GM21825 (cell line): ENCODE measurements around the gene MLST8.

Experiments
- ATAC-seq: cut with Tn5 transposase; IDR thresholded peaks from one replicate; pipeline ENCODE4 v1.9.1; 2021; ENCODE audit warnings: mild to moderate bottlenecking, moderate library complexity; ENCODE audit not compliant: unreplicated experiment

The MLST8 gene

DNA sequence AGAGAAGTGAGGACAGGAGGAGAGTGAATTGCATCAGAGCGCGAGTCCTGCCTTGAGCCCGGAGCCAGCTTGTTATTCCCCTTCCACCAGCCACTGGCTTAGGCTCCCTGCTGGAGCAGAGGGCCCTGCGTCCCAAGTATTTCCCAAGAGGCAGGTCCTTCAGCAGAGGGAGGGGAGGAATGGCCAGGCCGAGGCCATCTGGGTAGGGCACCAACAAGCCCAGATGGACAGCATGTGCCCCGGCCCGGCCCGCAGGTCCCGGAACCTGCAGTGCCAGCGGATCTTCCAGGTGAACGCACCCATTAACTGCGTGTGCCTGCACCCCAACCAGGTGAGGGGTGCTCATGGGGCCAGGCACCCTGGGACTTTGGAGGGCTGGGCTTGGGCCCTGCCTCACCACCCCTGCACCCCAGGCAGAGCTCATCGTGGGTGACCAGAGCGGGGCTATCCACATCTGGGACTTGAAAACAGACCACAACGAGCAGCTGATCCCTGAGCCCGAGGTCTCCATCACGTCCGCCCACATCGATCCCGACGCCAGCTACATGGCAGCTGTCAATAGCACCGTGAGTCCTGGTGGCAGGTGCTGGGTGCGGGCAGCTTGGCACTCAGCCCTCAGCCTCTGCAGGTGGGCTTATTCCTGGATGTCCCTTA, 1.7 kb downstream of the MLST8 start:
- no peak for ATAC-seq

DNA sequence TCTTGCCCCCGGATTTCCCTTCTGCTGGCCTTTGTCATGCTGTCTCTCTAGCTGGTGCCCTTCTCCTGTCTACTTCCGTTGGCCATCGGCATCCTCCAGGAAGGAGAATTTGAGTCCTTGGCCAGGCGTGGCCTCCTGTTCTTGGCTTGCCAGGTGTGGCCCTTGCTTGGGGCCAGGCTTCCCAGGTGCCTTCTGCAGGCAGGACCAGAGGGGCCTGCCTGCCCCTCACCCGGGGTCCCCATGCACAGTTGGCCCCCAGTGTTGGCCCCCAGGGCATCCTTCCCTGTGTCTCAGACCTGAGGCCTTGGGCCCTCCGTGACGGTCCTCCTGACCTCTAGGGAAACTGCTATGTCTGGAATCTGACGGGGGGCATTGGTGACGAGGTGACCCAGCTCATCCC, 2.6 kb downstream of the MLST8 start:
- ATAC-seq, result no peak

- ATAC-seq, result no peak
These were observed 3.1 kb downstream of the MLST8 start for GRCh38 chr16:2208308-2208707.

DNA sequence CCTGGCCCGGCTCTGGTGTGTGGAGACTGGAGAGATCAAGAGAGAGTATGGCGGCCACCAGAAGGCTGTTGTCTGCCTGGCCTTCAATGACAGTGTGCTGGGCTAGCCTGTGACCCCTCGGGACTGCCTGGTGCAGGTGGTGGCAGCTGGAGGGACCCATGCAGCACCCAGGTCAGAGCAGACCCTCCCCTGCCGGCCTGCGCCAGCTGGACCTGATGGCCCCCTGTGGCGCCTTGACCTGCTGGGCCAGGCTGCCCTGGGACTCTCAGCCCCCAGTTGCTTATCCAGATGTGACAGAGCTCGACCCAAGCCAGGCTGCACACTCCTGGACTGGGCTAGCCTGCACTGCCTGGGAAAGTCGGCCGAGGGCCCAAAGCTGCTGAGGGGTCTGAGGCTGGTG, 3.5 kb downstream of the MLST8 start:
- no peak for ATAC-seq

- no peak for ATAC-seq
These were observed 4.2 kb downstream of the MLST8 start for GRCh38 chr16:2209258-2210008.

DNA sequence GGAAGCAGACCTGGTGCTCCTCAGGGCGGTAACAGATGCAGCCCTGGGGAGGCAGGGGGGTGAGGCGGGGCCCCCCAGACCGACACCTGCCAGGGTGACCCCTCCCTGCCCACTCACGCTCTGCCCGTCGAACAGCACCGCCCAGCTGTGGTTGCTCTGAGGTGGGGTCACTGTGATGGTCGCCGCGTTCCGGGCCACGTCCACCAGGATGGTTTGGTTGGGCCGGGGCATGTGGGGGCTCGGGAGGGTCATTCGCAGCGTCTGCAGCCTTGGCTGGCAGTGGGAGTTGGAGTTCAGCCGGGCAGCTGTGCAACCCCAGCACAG, 4.7 kb downstream of the MLST8 start:
- no peak for ATAC-seq

- no peak for ATAC-seq
These were observed 5.4 kb downstream of the MLST8 start, which contains the start of gene BRICD5 for GRCh38 chr16:2210386-2211365. BRICD5 (minus strand) TSS chr16:2210863; CDS start chr16:2210833, 30 bp downstream.

GRCh38 chr16:2211923-2212347, 6.7 kb downstream of the MLST8 start:
- no peak for ATAC-seq

DNA sequence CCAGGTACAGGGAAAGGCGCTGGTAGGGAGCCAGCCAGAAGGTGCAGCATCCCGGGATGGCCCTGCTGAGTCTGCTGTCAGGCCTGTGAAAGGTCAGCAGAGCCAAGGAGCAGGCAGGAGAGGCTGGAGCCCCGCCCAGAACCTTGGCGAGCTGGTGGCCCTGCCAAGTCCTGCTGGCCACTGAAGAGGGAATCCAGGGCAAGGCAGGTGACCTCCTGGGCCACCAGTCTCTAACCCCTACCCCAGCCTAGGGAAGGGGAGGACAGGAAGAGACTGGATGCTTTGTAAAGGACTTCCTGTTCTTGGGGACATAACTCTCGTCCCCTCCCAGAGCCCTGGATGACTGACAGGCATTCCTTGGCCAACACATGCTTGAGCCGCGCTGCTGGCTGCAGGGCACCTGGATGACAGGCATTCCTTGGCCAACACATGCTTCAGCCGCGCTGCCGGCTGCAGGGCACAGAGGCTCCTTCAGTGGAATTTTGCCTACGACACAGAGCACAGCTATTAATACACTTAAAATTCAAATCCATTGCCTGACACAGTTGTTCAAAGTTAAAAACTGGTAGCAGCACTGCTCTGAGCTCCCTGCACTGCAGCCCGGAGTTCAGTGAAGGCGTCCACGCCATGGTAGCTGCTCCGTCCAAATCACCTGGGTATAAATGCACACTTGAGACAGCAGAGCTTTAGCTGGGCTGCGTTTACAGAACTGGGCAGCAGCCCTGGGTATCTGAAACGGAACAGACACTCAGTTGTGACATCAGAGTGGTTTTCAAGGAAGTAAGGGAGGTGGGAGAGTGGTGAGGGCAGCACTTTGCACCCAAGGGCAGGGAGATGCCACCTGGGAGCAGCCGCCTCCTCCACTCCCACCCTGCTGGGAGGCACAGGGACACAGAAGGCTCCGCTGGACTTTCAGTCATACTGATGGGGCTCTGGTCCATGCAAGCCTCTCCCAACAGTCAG, 7.4 kb downstream of the MLST8 start:
- no peak for ATAC-seq

GRCh38 chr16:2213817-2214718, 8.8 kb downstream of the MLST8 start:
- peak; percentile 5 for ATAC-seq

DNA sequence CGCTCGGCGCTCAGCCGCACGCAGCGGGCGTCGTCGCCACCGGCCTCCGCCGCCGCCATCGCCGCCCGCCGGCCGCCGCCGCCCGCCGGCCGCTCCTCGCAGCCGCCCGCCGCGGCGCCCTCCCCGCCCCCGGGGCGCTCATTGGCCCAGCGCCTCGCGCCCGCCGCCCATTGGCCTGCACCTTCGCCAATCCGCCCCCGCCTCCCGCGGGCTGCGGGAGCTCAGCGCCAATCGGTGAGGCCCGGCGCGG, 9.4 kb downstream of the MLST8 start, which contains the start of gene PGP:
TSS of gene PGP (minus strand) at position 122 of the 250 bp plus-strand sequence. CDS start at position 59, 63 bp downstream.
- peak; percentile 69 for ATAC-seq

GRCh38 chr16:2216330-2216729, 11.1 kb downstream of the MLST8 start:
- no peak for ATAC-seq

- peak; percentile 92 for ATAC-seq
These were observed 18.1 kb downstream of the MLST8 start, which contains the start of gene E4F1 for GRCh38 chr16:2223221-2223941. E4F1 (plus strand) TSS chr16:2223591; CDS start chr16:2223614, 23 bp downstream.

DNA sequence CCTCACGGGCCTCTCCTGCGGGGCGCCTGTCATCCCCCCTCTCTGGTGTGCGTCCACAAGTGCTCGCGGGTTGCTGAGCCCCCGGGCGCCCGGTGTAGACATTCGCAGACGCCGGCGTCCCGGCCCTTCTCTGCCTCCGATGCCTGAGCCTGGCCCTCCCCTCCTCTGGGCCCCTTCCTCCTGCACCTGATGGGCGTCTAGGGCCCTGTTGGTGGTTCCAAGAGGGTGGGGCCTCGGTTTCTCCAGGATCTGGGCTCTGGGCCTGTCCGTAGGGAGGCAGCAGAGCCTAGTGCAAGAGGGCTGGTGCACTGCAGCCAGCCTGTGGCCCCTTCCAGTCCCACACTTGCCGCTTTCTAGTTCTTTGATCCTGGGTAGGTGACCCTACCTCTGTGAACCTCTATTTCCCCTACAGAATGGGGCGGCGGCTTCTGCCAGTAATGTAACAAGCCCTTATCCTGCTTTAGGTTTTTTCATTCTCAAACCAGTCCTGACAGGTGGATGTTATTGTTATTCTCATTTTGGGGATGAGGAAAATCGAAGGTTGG, 18.8 kb downstream of the MLST8 start:
- ATAC-seq, result peak; percentile 14

DNA sequence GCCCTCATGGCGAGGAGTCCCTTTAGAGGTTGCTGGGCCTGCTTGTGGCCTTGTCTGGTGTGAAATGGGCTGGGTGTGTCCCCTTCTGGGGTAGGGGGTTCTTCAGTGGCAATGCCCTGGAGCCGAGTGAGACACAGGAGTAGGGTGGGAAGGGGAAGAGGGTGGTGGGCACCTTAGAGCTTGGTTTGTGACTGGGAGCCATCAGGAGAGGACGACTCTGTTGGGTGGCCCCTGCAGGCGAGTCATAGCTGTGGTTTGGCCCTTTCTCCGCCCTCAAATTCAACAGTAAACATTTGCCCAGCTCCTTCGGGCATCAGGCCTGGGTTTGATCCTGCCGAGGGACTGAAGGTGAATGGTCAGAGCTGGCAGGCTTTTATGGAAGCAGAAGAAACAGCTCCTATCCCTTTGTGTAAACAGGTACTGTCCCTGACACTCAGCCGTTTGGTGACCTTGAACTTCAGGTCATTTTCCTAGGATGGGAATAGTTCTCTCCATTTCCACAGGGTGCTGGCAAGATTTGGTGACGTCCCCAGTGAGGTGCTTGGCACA, 21.1 kb downstream of the MLST8 start:
- no peak for ATAC-seq

- ATAC-seq, result no peak
These were observed 21.7 kb downstream of the MLST8 start for GRCh38 chr16:2226918-2227317.

DNA sequence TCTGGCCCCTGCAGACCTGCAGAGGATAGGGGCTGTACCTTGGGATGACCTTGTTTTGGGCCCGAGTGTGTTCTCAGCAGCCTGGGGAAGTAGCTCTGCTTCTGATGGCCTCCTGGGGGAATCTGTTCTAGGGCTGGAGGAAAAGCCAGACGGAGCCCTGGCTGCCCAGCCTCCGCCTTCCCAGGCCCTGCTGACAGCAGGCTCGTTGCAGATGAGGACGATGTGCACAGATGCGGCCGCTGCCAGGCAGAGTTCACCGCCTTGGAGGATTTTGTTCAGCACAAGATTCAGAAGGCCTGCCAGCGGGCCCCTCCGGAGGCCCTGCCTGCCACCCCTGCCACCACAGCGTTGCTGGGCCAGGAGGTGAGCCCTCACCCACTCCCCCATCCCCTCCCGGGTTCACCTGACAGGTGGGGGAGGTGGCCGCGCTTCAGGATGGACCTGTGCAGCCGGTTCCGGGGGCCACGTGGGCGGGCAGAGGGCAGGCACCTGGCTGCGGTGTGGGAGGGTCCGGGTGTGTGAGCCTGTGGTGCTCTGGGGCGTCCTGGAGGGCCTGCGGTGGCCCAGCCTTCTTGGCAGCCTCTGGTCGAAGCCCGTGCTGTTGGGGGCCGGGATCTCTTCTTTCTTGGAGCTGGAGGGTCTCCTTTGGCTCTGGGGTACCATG, 23.0 kb downstream of the MLST8 start:
- no peak for ATAC-seq

GRCh38 chr16:2229091-2229490, 23.8 kb downstream of the MLST8 start:
- no peak for ATAC-seq
